T-helper 17 cell (primary cell): Measurements from ENCODE around the gene DBF4B. TPM values are rescaled to one million over a fixed set of nuclear protein-coding genes. Genes with fewer than 3 reads are reported as not detected.
"Not testable (repeated sequence)": the region's sequence is repeated elsewhere in the genome, so short reads cannot be mapped to it uniquely, and the experiment has no call there.

Experiments used
- ATAC-seq: fragments of 150-1000 bp; cut with Tn5 transposase; 2 replicates; pipeline ENCODE4 v1.10.0; 2021; ENCODE audit warnings: mild to moderate bottlenecking, moderate library complexity
- DNase-seq, 3 donors: peaks; one replicate each; pipeline versions ENCODE4 v3.0.0 to v3.0.0-alpha.2; 2020 to 2021
- H3K9me3 ChIP-seq: one replicate; pipeline ENCODE4 v1.7.0; 2013; ENCODE audit warnings: low read length, mild to moderate bottlenecking; ENCODE audit not compliant: control insufficient read depth, poor library complexity, severe bottlenecking
- H3K27ac Mint-ChIP-seq: one replicate; pipeline ENCODE4 v1.8.0; 2022; ENCODE audit warnings: mild to moderate bottlenecking, moderate library complexity, mixed read lengths
- H3K27me3 Mint-ChIP-seq: one replicate; pipeline ENCODE4 v1.8.0; 2022; ENCODE audit warnings: mixed read lengths
- H3K36me3 Mint-ChIP-seq: one replicate; pipeline ENCODE4 v1.8.0; 2022; ENCODE audit warnings: low read depth, mixed read lengths
- H3K4me1 Mint-ChIP-seq: one replicate; pipeline ENCODE4 v1.8.0; 2022; ENCODE audit warnings: mild to moderate bottlenecking, mixed read lengths
- H3K4me3 Mint-ChIP-seq: one replicate; pipeline ENCODE4 v1.8.0; 2022; ENCODE audit warnings: mild to moderate bottlenecking, moderate library complexity, mixed read lengths
- total RNA-seq, 4 donors: library from RNA in 2 of 4; stranded (reverse) in 2 of 4; gene quantifications; one replicate each; pipeline ENCODE4 v1.2.3 and lab custom pipeline; 2022 to 2026

Gene DBF4B
- total RNA-seq (1 to 10 TPM; 2.2 to 3.8 TPM), total RNA-seq (lab: John Stamatoyannopoulos, UW) (2.0 to 6.4 reads per million in 2 donors)

- ATAC-seq (peak; percentile 96), DNase-seq (peak; percentile 60 to 74 (median 67))
- H3K27me3 Mint-ChIP-seq: peaks cover 10% of the 10 kb centered on the region
- H3K4me3 Mint-ChIP-seq: no peak within 1 kb of the TSS
- no peak within 1 kb of the TSS for H3K27ac Mint-ChIP-seq
- H3K9me3 ChIP-seq: no peaks in the 10 kb centered on the region
- peaks cover 2% of the 10 kb centered on the region for H3K4me1 Mint-ChIP-seq
- peaks cover 2% of the 10 kb centered on the region for H3K36me3 Mint-ChIP-seq
These were observed at the start of gene DBF4B for GRCh38 chr17:44708401-44709263. Gene DBF4B, plus strand, starts transcription at chr17:44708665. Its CDS starts 156 bp downstream, at chr17:44708821.

- Mint-ChIP-seq H3K27ac (no peak overlapping the region), H3K4me3 (no peak overlapping the region), H3K36me3 (peaks cover 3% of the 10 kb centered on the region), H3K4me1 (peaks cover 3% of the 10 kb centered on the region), H3K27me3 (peaks cover 24% of the 10 kb centered on the region)
- no peak for ATAC-seq
- DNase-seq: no peak
- H3K9me3 ChIP-seq: no peaks in the 10 kb centered on the region
These were observed 46.6 kb upstream of the DBF4B start for GRCh38 chr17:44661835-44662234.

GRCh38 chr17:44663095-44663494 lies 45.4 kb upstream of the DBF4B start:
- Mint-ChIP-seq H3K4me3 (no peak overlapping the region), H3K4me1 (no peaks in the 10 kb centered on the region), H3K27me3 (peaks cover 23% of the 10 kb centered on the region), H3K27ac (no peak overlapping the region), H3K36me3 (no peaks in the 10 kb centered on the region)
- DNase-seq (no peak), ATAC-seq (no peak)
- H3K9me3 ChIP-seq: no peaks in the 10 kb centered on the region

GRCh38 chr17:44664867-44665266 lies 43.6 kb upstream of the DBF4B start:
- no peak overlapping the region for H3K4me3 Mint-ChIP-seq
- H3K4me1 Mint-ChIP-seq: no peaks in the 10 kb centered on the region
- no peaks in the 10 kb centered on the region for H3K36me3 Mint-ChIP-seq
- DNase-seq: no peak
- peaks cover 23% of the 10 kb centered on the region for H3K27me3 Mint-ChIP-seq
- ATAC-seq: no peak
- H3K27ac Mint-ChIP-seq: no peak overlapping the region
- no peaks in the 10 kb centered on the region for H3K9me3 ChIP-seq

- Mint-ChIP-seq H3K36me3 (no peaks in the 10 kb centered on the region), H3K27me3 (peaks cover 23% of the 10 kb centered on the region), H3K27ac (no peak overlapping the region), H3K4me3 (no peak overlapping the region), H3K4me1 (no peaks in the 10 kb centered on the region)
- no peaks in the 10 kb centered on the region for H3K9me3 ChIP-seq
- ATAC-seq (no peak), DNase-seq (no peak)
These were observed 42.5 kb upstream of the DBF4B start for GRCh38 chr17:44666006-44666405.

GRCh38 chr17:44672479-44673093 lies 35.9 kb upstream of the DBF4B start:
- Mint-ChIP-seq H3K4me3 (no peak overlapping the region), H3K4me1 (peaks cover 2% of the 10 kb centered on the region), H3K27ac (no peak overlapping the region), H3K36me3 (no peaks in the 10 kb centered on the region), H3K27me3 (peaks cover 4% of the 10 kb centered on the region)
- DNase-seq (no peak), ATAC-seq (no peak)
- no peaks in the 10 kb centered on the region for H3K9me3 ChIP-seq

- Mint-ChIP-seq H3K27me3 (no peaks in the 10 kb centered on the region), H3K4me1 (peaks cover 2% of the 10 kb centered on the region), H3K27ac (no peak overlapping the region), H3K4me3 (no peak overlapping the region), H3K36me3 (peaks cover 2% of the 10 kb centered on the region)
- DNase-seq (no peak), ATAC-seq (no peak)
- H3K9me3 ChIP-seq: no peaks in the 10 kb centered on the region
These were observed 34.6 kb upstream of the DBF4B start for GRCh38 chr17:44673893-44674292.

- peaks cover 6% of the 10 kb centered on the region for H3K36me3 Mint-ChIP-seq
- ATAC-seq (no peak), DNase-seq (no peak)
- no peak overlapping the region for H3K4me3 Mint-ChIP-seq
- no peaks in the 10 kb centered on the region for H3K9me3 ChIP-seq
- H3K4me1 Mint-ChIP-seq: peaks cover 2% of the 10 kb centered on the region
- no peak overlapping the region for H3K27ac Mint-ChIP-seq
- no peaks in the 10 kb centered on the region for H3K27me3 Mint-ChIP-seq
These were observed 31.3 kb upstream of the DBF4B start for GRCh38 chr17:44677136-44677535.

GRCh38 chr17:44683303-44683702 lies 25.2 kb upstream of the DBF4B start:
- not testable (repeated sequence) for H3K27ac Mint-ChIP-seq, ATAC-seq
- peaks cover 11% of the 10 kb centered on the region for H3K36me3 Mint-ChIP-seq

GRCh38 chr17:44687756-44688155 lies 20.7 kb upstream of the DBF4B start:
- ATAC-seq (no peak), DNase-seq (no peak)
- Mint-ChIP-seq H3K27me3 (no peaks in the 10 kb centered on the region), H3K4me1 (peaks cover 37% of the 10 kb centered on the region), H3K27ac (no peak overlapping the region), H3K4me3 (no peak overlapping the region), H3K36me3 (peaks cover 8% of the 10 kb centered on the region)
- no peaks in the 10 kb centered on the region for H3K9me3 ChIP-seq

More at GRCh38 chr17:44683303-44683702, 25.2 kb upstream of the DBF4B start:
- H3K4me1 Mint-ChIP-seq: peaks cover 13% of the 10 kb centered on the region
- not testable (repeated sequence) for H3K27me3 Mint-ChIP-seq, DNase-seq, H3K4me3 Mint-ChIP-seq, H3K9me3 ChIP-seq

- Mint-ChIP-seq H3K4me3 (no peak overlapping the region), H3K4me1 (peaks cover 37% of the 10 kb centered on the region), H3K27ac (no peak overlapping the region), H3K27me3 (no peaks in the 10 kb centered on the region), H3K36me3 (peaks cover 8% of the 10 kb centered on the region)
- H3K9me3 ChIP-seq: no peaks in the 10 kb centered on the region
- no peak for DNase-seq
- no peak for ATAC-seq
These were observed 20.3 kb upstream of the DBF4B start for GRCh38 chr17:44688200-44688599.

- DNase-seq (no peak), ATAC-seq (peak; percentile 12)
- H3K9me3 ChIP-seq: no peaks in the 10 kb centered on the region
- peak overlapping the region; percentile 97 for H3K27ac Mint-ChIP-seq
- H3K4me3 Mint-ChIP-seq: peak overlapping the region; percentile 99
- H3K4me1 Mint-ChIP-seq: peaks cover 34% of the 10 kb centered on the region
- H3K27me3 Mint-ChIP-seq: no peaks in the 10 kb centered on the region
- H3K36me3 Mint-ChIP-seq: peaks cover 4% of the 10 kb centered on the region
These were observed 19.6 kb upstream of the DBF4B start for GRCh38 chr17:44688675-44689476.
